Smooth muscle cell (in vitro differentiated cells): ENCODE measurements around the gene PXDN. TPM values are rescaled to one million over a fixed set of nuclear protein-coding genes. Genes with fewer than 3 reads are reported as not detected.

Experiments
- DNase-seq: peaks from one replicate; lab custom pipeline; 2025; ENCODE audit not compliant: unreplicated experiment; lab: John Stamatoyannopoulos, UW
- H2AFZ ChIP-seq: fragments of 200-600 bp; sonication (generic); 2 replicates; pipeline ENCODE4 v1.6.0; 2016; ENCODE audit warnings: antibody characterized with exemption, low read depth, mild to moderate bottlenecking
- H3F3A ChIP-seq: fragments of 200-600 bp; sonication (generic); 2 replicates; pipeline ENCODE4 v1.6.0; 2017; ENCODE audit warnings: antibody characterized with exemption, low read depth
- H3K27ac ChIP-seq: fragments of 200-600 bp; sonication (generic); 2 replicates; pipeline ENCODE4 v1.5.1; 2016; ENCODE audit warnings: low read depth, mild to moderate bottlenecking
- H3K27me3 ChIP-seq: fragments of 200-600 bp; sonication (generic); 2 replicates; pipeline ENCODE4 v1.6.1; 2016; ENCODE audit warnings: low read depth, mild to moderate bottlenecking
- H3K36me3 ChIP-seq: fragments of 200-600 bp; sonication (generic); 2 replicates; pipeline ENCODE4 v1.5.1; 2016; ENCODE audit warnings: low read depth
- H3K4me1 ChIP-seq: fragments of 200-600 bp; sonication (generic); 2 replicates; pipeline ENCODE4 v1.5.1; 2016; ENCODE audit warnings: low read depth
- H3K4me2 ChIP-seq: fragments of 200-600 bp; sonication (generic); 2 replicates; pipeline ENCODE4 v1.6.0; 2016; ENCODE audit warnings: mild to moderate bottlenecking
- H3K4me3 ChIP-seq: fragments of 200-600 bp; sonication (generic); 2 replicates; pipeline ENCODE4 v1.5.1; 2016; ENCODE audit warnings: mild to moderate bottlenecking
- H3K79me2 ChIP-seq: fragments of 200-600 bp; sonication (generic); 2 replicates; pipeline ENCODE4 v1.6.0; 2016; ENCODE audit warnings: low read depth, mild to moderate bottlenecking
- H3K9ac ChIP-seq: fragments of 200-600 bp; sonication (generic); 2 replicates; pipeline ENCODE4 v1.6.0; 2016; ENCODE audit warnings: low read depth
- H3K9me3 ChIP-seq: fragments of 200-600 bp; sonication (generic); replicated peaks from 2 replicates; pipeline ENCODE4 v1.5.1; 2016; ENCODE audit warnings: low read depth
- H4K20me1 ChIP-seq: fragments of 200-600 bp; sonication (generic); 2 replicates; pipeline ENCODE4 v1.6.0; 2016; ENCODE audit warnings: low read depth
- WGBS: methylation state at CpG from one replicate; pipeline ENCODE4 v1.1.7; 2016; ENCODE audit warnings: low lambda C conversion rate; 5-methylcytosine and 5-hydroxymethylcytosine counted together
- polyA plus RNA-seq: library from polyadenylated mRNA; unstranded; fragments of >200 nt; fragmentation: Nextera tagmentation; extraction: Ambion mirVana; gene quantifications from 2 replicates; pipeline ENCODE4 v1.2.1, GENCODE V29; 2016
- total RNA-seq: library from RNA; depleted of rRNA; stranded (reverse); fragments of >200 nt; gene quantifications from 2 replicates; pipeline ENCODE4 v1.2.3, GENCODE V29; 2014
- TF ChIP-seq, protein P1 (sequence below): fragments of 200-600 bp; sonication (generic); IDR thresholded peaks from 2 replicates; pipeline ENCODE4 v1.5.1; 2017; ENCODE audit warnings: borderline replicate concordance, mild to moderate bottlenecking, antibody characterized with exemption; ENCODE audit not compliant: insufficient read depth, poor library complexity, severe bottlenecking

PXDN gene
- total and polyA plus RNA-seq, 2 experiments from 2014 or later, result 328 to 333 TPM

DNA sequence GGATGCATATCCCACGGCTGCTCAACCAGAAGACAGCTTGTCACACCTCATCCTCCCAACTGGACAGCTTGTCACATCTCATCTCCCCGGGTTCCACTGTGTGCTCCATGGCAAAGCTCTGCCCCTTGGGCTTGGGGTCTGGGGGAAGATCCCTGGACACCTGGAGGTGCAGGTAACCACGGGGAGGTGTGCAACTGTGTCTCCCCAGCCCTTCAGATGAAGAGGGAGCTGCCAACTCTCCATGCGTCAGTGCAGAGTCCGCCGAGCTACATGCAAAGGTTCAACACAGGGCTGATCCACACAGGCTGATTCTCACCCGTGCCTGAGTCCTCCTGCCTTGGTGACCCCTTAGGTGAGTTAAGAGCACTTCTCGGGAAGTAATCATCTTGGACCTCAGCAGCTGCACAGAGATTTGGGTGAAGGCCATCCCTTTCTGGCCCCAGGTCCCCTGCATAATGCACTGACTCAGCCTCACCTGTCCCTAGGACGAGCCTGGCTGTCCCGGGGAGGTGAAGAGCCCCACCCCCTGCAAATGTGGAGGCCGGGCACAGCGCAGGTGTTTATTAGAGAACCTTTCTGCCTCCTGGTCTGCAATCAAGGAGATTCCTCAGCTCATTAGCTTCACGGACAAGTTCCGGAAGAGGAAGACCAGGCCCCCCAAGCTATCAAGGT, 157.9 kb downstream of the PXDN start:
- WGBS, result 88% methylated on average over 14 of the region's 14 CpGs
- Histone ChIP-seq H3K4me1 (peaks cover 10% of the 10 kb centered on the region), H3F3A (no peaks in the 10 kb centered on the region), H3K9me3 (no peaks in the 10 kb centered on the region), H2AFZ (no peak overlapping the region), H4K20me1 (no peaks in the 10 kb centered on the region), H3K9ac (no peak overlapping the region), H3K4me2 (no peak overlapping the region), H3K4me3 (no peak overlapping the region), H3K27me3 (no peaks in the 10 kb centered on the region), H3K27ac (no peak overlapping the region), H3K79me2 (no peaks in the 10 kb centered on the region), H3K36me3 (no peaks in the 10 kb centered on the region)
- TF ChIP-seq, protein P1, sequence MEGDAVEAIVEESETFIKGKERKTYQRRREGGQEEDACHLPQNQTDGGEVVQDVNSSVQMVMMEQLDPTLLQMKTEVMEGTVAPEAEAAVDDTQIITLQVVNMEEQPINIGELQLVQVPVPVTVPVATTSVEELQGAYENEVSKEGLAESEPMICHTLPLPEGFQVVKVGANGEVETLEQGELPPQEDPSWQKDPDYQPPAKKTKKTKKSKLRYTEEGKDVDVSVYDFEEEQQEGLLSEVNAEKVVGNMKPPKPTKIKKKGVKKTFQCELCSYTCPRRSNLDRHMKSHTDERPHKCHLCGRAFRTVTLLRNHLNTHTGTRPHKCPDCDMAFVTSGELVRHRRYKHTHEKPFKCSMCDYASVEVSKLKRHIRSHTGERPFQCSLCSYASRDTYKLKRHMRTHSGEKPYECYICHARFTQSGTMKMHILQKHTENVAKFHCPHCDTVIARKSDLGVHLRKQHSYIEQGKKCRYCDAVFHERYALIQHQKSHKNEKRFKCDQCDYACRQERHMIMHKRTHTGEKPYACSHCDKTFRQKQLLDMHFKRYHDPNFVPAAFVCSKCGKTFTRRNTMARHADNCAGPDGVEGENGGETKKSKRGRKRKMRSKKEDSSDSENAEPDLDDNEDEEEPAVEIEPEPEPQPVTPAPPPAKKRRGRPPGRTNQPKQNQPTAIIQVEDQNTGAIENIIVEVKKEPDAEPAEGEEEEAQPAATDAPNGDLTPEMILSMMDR, result no peak
- DNase-seq, result no peak

DNA sequence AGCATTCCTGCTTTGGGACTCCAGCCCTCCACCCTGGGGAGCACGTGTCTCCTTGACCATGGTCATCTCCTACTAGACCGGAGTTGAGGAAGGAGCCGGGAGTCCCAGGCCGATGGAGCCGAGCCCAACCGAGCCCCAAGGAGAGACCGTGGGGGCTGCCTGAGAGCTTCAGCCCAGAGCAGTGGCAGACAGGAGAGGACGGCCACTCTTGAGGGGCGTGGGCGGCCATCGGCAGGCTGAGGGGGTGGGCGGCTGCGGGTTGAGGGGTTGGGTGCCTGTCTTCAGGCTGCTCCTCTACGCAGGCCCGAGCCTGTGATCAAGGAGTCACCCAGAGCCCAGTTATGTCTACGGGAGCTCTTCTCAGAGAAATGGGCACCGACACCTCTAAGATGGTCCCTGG, 158.7 kb downstream of the PXDN start:
- Histone ChIP-seq H3K36me3 (no peaks in the 10 kb centered on the region), H3K9ac (no peak overlapping the region), H4K20me1 (no peaks in the 10 kb centered on the region), H3K27ac (no peak overlapping the region), H3F3A (no peaks in the 10 kb centered on the region), H3K9me3 (no peaks in the 10 kb centered on the region), H3K27me3 (no peaks in the 10 kb centered on the region), H3K4me3 (no peak overlapping the region), H3K79me2 (no peaks in the 10 kb centered on the region), H2AFZ (no peak overlapping the region), H3K4me2 (no peak overlapping the region), H3K4me1 (peaks cover 3% of the 10 kb centered on the region)
- TF ChIP-seq, protein P1, result no peak
- 93% methylated on average over 12 of the region's 17 CpGs for WGBS
- no peak for DNase-seq

DNA sequence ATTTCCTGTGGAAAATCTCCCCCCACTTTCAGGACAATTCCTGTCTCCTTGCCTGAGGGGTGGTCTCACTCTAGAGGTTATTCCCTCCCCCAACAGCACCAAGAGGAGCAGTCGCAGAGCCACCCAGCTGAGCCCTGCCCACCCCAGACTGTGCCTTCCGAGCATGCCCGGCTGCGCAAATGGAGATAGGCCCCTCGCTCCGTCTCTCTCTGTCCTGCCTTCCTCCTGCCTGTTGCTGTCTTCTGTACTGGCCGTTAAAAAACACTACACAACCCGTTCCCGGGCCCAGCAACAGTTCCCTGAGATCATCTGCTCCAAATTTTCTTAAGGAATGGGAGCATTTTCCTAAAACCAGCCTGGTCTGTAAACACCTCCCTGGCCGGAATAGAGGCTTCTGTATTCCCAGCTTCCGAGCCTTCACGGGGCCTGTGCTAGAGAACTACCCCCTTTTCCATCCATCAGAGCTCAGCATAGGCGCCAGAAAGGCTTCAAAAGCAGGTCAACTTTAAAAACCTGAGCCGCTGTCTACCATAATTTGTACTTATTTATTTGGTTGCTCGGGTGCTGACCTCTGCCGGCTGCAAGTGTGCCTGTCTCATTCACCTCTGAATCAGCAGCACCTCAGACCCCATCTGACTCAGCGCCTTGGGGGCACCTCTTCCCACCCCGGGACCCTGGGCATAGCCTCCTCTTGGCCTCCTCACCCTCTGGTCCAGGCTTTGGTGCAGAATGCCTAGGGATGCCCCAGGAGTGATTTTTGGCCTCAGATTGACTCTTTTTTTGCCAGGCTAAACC, 159.4 kb downstream of the PXDN start:
- Histone ChIP-seq H3K9ac (no peak overlapping the region), H3K4me2 (no peak overlapping the region), H3K9me3 (no peaks in the 10 kb centered on the region), H3F3A (no peaks in the 10 kb centered on the region), H2AFZ (no peak overlapping the region), H3K79me2 (no peaks in the 10 kb centered on the region), H4K20me1 (no peaks in the 10 kb centered on the region), H3K36me3 (no peaks in the 10 kb centered on the region), H3K4me3 (no peak overlapping the region), H3K27me3 (no peaks in the 10 kb centered on the region), H3K27ac (no peak overlapping the region), H3K4me1 (peaks cover 3% of the 10 kb centered on the region)
- WGBS, result 92% methylated on average over 18 of the region's 18 CpGs
- TF ChIP-seq, protein P1, result peak; percentile 12
- DNase-seq, result no peak
